Measurements from ENCODE around the gene DHCR24. TPM values are rescaled to one million over a fixed set of nuclear protein-coding genes. Genes with fewer than 3 reads are reported as not detected.

Gene DHCR24
- polyA plus RNA-seq, 1 donor (not counting 4 experiments of a cell fraction or from before 2014, with no cell fraction given): 363 TPM

GRCh38 chr1:54816951-54817350, 70.0 kb downstream of the DHCR24 start:
- dilution Hi-C loops (cut with MboI; ENCODE audit: extremely low pct_ligation_motif_present, low sequenced_read_pairs): no loop called here
- FAIRE-seq (no peak), DNase-seq (ENCODE audit: low read depth, low spot score) (no peak)
- H3K9ac ChIP-seq (ENCODE audit: control insufficient read depth, extremely low read depth, insufficient read depth, low read length): no peak overlapping the region
- no peak overlapping the region for H3K4me2 ChIP-seq (ENCODE audit: control insufficient read depth, extremely low read depth, insufficient read depth, low read depth, low read length)
- H4K20me1 ChIP-seq (ENCODE audit: control insufficient read depth, extremely low read depth, insufficient read depth, low read length): no peaks in the 10 kb centered on the region
- peaks cover 7% of the 10 kb centered on the region for H3K27me3 ChIP-seq (ENCODE audit: control insufficient read depth, extremely low read depth, insufficient read depth, low read length)
- no peaks in the 10 kb centered on the region for H3K9me3 ChIP-seq (ENCODE audit: control insufficient read depth, low read depth, low read length)
- no peak overlapping the region for H2AFZ ChIP-seq (ENCODE audit: control insufficient read depth, low read length)
- peaks cover 10% of the 10 kb centered on the region for H3K4me1 ChIP-seq (ENCODE audit: control insufficient read depth, extremely low read depth, insufficient read depth, low read length)
- no peak overlapping the region for H3K27ac ChIP-seq (ENCODE audit: control insufficient read depth, insufficient read depth, low read length)
- no peaks in the 10 kb centered on the region for H3K79me2 ChIP-seq (ENCODE audit: control insufficient read depth, insufficient read depth, low read length)
- no peak overlapping the region for H3K4me3 ChIP-seq (ENCODE audit: control insufficient read depth in 2 of 3, extremely low read depth in 1 of 3, insufficient read depth in 2 of 3, low read depth in 1 of 3, low read length in 3 of 3)
- H3K9me1 ChIP-seq (ENCODE audit: control insufficient read depth, extremely low read depth, insufficient read depth, low read length): no peaks in the 10 kb centered on the region
- TF ChIP-seq CTCF (optimal IDR thresholded peaks at IDR 0.05 in 1 of 3, IDR thresholded peaks at IDR 0.05 in 1 of 3, conservative IDR thresholded peaks at IDR 0.05 in 1 of 3; ENCODE audit: extremely low read depth in 1 of 3, insufficient read depth in 2 of 3, low read length in 3 of 3) (no peak), EZH2 (IDR thresholded peaks at IDR 0.05; ENCODE audit: low read length) (no peak)
- H3K36me3 ChIP-seq (ENCODE audit: control insufficient read depth in 2 of 2, extremely low read depth in 1 of 2, insufficient read depth in 2 of 2, low read length in 2 of 2): no peaks in the 10 kb centered on the region

GRCh38 chr1:54816130-54816529, 70.9 kb downstream of the DHCR24 start:
- TF ChIP-seq CTCF (optimal IDR thresholded peaks at IDR 0.05 in 1 of 3, IDR thresholded peaks at IDR 0.05 in 1 of 3, conservative IDR thresholded peaks at IDR 0.05 in 1 of 3; ENCODE audit: extremely low read depth in 1 of 3, insufficient read depth in 2 of 3, low read length in 3 of 3): no peak
- no peaks in the 10 kb centered on the region for H3K79me2 ChIP-seq (ENCODE audit: control insufficient read depth, insufficient read depth, low read length)
- H3K4me3 ChIP-seq (ENCODE audit: control insufficient read depth in 2 of 3, extremely low read depth in 1 of 3, insufficient read depth in 2 of 3, low read depth in 1 of 3, low read length in 3 of 3): no peak overlapping the region
- H3K36me3 ChIP-seq (ENCODE audit: control insufficient read depth in 2 of 2, extremely low read depth in 1 of 2, insufficient read depth in 2 of 2, low read length in 2 of 2): no peaks in the 10 kb centered on the region
- no peaks in the 10 kb centered on the region for H3K9me1 ChIP-seq (ENCODE audit: control insufficient read depth, extremely low read depth, insufficient read depth, low read length)
- H3K27me3 ChIP-seq (ENCODE audit: control insufficient read depth, extremely low read depth, insufficient read depth, low read length): peaks cover 7% of the 10 kb centered on the region
- no peak overlapping the region for H3K4me2 ChIP-seq (ENCODE audit: control insufficient read depth, extremely low read depth, insufficient read depth, low read depth, low read length)
- FAIRE-seq (no peak), DNase-seq (ENCODE audit: low read depth, low spot score) (no peak)
- dilution Hi-C loops (cut with MboI; ENCODE audit: extremely low pct_ligation_motif_present, low sequenced_read_pairs): no loop called here
- H4K20me1 ChIP-seq (ENCODE audit: control insufficient read depth, extremely low read depth, insufficient read depth, low read length): no peaks in the 10 kb centered on the region
- H3K9me3 ChIP-seq (ENCODE audit: control insufficient read depth, low read depth, low read length): no peaks in the 10 kb centered on the region
- no peak overlapping the region for H3K27ac ChIP-seq (ENCODE audit: control insufficient read depth, insufficient read depth, low read length)
- H2AFZ ChIP-seq (ENCODE audit: control insufficient read depth, low read length): no peak overlapping the region
- H3K4me1 ChIP-seq (ENCODE audit: control insufficient read depth, extremely low read depth, insufficient read depth, low read length): peaks cover 10% of the 10 kb centered on the region
- H3K9ac ChIP-seq (ENCODE audit: control insufficient read depth, extremely low read depth, insufficient read depth, low read length): no peak overlapping the region

Measured in keratinocyte (primary cell).